ENCODE measurements around the gene AKAP6. TPM values are rescaled to one million over a fixed set of nuclear protein-coding genes. Genes with fewer than 3 reads are reported as not detected.

Gene AKAP6
- total RNA-seq, 1 experiment from 2014 or later = 1.1 TPM

DNA sequence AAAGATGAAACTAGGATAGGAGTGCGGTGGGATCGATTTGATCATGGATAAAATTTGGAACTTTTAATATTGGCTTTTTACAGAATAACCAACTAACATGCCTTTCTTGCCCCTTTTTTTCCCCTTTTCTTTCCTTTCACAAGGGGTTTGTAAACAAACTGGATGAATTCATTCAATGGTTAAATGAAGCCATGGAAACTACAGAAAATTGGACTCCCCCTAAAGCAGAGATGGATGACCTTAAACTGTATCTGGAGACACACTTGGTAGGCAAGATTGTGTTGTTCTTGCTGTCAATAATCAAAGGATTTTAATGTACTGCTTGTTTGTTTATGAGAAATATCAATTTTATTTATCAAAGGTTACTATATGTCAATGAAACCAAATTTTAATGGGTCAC, 247.9 kb downstream of the AKAP6 start:
- H2BK12ac ChIP-seq (ENCODE audit: insufficient read length, low read depth, low read length) = no peak overlapping the region
- H3K56ac ChIP-seq (ENCODE audit: insufficient read length, low read depth, low read length) = no peak overlapping the region
- no peaks in the 10 kb centered on the region for H3K79me1 ChIP-seq (ENCODE audit: insufficient read depth, low read depth, low read length, poor library complexity, severe bottlenecking)
- no peak overlapping the region for H4K91ac ChIP-seq (ENCODE audit: insufficient read length, low read depth, low read length)
- H2BK15ac ChIP-seq (ENCODE audit: low read depth, low read length) = no peak overlapping the region
- no peak for DNase-seq
- no peak overlapping the region for H2BK120ac ChIP-seq (ENCODE audit: low read depth, low read length, poor library complexity, severe bottlenecking)
- H3K27ac ChIP-seq (ENCODE audit: insufficient read length, low read depth, low read length) = no peak overlapping the region
- no peak overlapping the region for H3K14ac ChIP-seq (ENCODE audit: insufficient read depth, low read length)
- H3K18ac ChIP-seq (ENCODE audit: insufficient read length, low read depth, low read length) = no peak overlapping the region
- no peak overlapping the region for H2AK5ac ChIP-seq (ENCODE audit: insufficient read length, low read length)
- no peaks in the 10 kb centered on the region for H3K23me2 ChIP-seq (ENCODE audit: insufficient read length, low read depth, low read length, poor library complexity, severe bottlenecking)
- no CpG with 5 or more reads among the region's 2 CpGs for WGBS (ENCODE audit: extremely low coverage, insufficient read length, low lambda C conversion rate)
- H3K4me1 ChIP-seq (ENCODE audit: insufficient read depth, low read length) = no peaks in the 10 kb centered on the region
- H3K27me3 ChIP-seq (ENCODE audit: insufficient read depth, low read length) = no peaks in the 10 kb centered on the region
- Mint-ChIP-seq H3K9me3 (peaks cover 0 to 3% of the 10 kb centered on the region in 2 experiments; a peak in 1 of 5 replicates), H3K27ac (no peak overlapping the region), H3K36me3 (ENCODE audit: insufficient read depth in 1 of 3, low read depth in 3 of 3) (peaks cover 0 to 2% (median 0%) of the 10 kb centered on the region in 3 experiments; a peak in 1 of 7 replicates), H3K4me1 (peaks cover 0 to 7% of the 10 kb centered on the region in 2 experiments; a peak in 2 of 4 replicates), H3K27me3 (ENCODE audit: low read depth) (no peaks in the 10 kb centered on the region), H3K4me3 (no peak overlapping the region)
- H3K9ac ChIP-seq (ENCODE audit: extremely low read depth, insufficient read length, low read length) = no peak overlapping the region
- H3K4me2 ChIP-seq (ENCODE audit: insufficient read depth, insufficient read length, low read length) = no peak overlapping the region
- no peak overlapping the region for H2AFZ ChIP-seq (ENCODE audit: low read length)
- no peak overlapping the region for H3K4ac ChIP-seq (ENCODE audit: low read depth, low read length)
- H4K8ac ChIP-seq (replicated peaks; ENCODE audit: insufficient read length, low read depth, low read length) = no peak overlapping the region
- no peak overlapping the region for H3T11ph ChIP-seq (ENCODE audit: low read length)
- H3K79me2 ChIP-seq (ENCODE audit: insufficient read depth, low read length) = no peaks in the 10 kb centered on the region
- H4K5ac ChIP-seq (ENCODE audit: insufficient read length, low read depth, low read length) = no peak overlapping the region
- TF ChIP-seq, protein P1, sequence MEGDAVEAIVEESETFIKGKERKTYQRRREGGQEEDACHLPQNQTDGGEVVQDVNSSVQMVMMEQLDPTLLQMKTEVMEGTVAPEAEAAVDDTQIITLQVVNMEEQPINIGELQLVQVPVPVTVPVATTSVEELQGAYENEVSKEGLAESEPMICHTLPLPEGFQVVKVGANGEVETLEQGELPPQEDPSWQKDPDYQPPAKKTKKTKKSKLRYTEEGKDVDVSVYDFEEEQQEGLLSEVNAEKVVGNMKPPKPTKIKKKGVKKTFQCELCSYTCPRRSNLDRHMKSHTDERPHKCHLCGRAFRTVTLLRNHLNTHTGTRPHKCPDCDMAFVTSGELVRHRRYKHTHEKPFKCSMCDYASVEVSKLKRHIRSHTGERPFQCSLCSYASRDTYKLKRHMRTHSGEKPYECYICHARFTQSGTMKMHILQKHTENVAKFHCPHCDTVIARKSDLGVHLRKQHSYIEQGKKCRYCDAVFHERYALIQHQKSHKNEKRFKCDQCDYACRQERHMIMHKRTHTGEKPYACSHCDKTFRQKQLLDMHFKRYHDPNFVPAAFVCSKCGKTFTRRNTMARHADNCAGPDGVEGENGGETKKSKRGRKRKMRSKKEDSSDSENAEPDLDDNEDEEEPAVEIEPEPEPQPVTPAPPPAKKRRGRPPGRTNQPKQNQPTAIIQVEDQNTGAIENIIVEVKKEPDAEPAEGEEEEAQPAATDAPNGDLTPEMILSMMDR (conservative IDR thresholded peaks at IDR 0.05) = no peak
- no peak overlapping the region for H3K23ac ChIP-seq (ENCODE audit: insufficient read length, low read depth, low read length)
- H2BK5ac ChIP-seq (ENCODE audit: insufficient read length, low read length) = no peak overlapping the region
- H3K9me3 ChIP-seq (ENCODE audit: control insufficient read depth, low read depth, low read length) = no peaks in the 10 kb centered on the region
- H4K20me1 ChIP-seq (ENCODE audit: control insufficient read depth, insufficient read depth, insufficient read length) = no peaks in the 10 kb centered on the region
- no peak overlapping the region for H2BK20ac ChIP-seq (ENCODE audit: low read depth, low read length, poor library complexity, severe bottlenecking)

Measured in H9 (cell line).